ENCODE data around the gene SLC66A3. TPM values are rescaled to one million over a fixed set of nuclear protein-coding genes. Genes with fewer than 3 reads are reported as not detected.

SLC66A3 gene
- total and polyA plus RNA-seq, 2 donors (not counting 3 experiments of a cell fraction or from before 2014, with no cell fraction given), result 14.3 to 31.4 TPM

GRCh38 chr2:11132036-11132671 lies 23.1 kb upstream of the SLC66A3 start:
- H3K9me1 ChIP-seq (replicated peaks; ENCODE audit: control insufficient read depth, extremely low read depth, insufficient read depth, low read length), result no peaks in the 10 kb centered on the region
- no peak for TF ChIP-seq MYC (IDR thresholded peaks at IDR 0.05; ENCODE audit: low read depth, low read length)
- TF ChIP-seq JUN (IDR thresholded peaks at IDR 0.05; ENCODE audit: borderline replicate concordance, insufficient read depth, insufficient read length, low read depth), result no peak
- no peak for TF ChIP-seq POLR2AphosphoS5 (IDR thresholded peaks at IDR 0.05; ENCODE audit: insufficient read depth, low read depth, low read length)
- no peak for TF ChIP-seq CTCF (IDR thresholded peaks at IDR 0.05; ENCODE audit: extremely low read depth in 1 of 2, insufficient read depth in 1 of 2, low read depth in 1 of 2, low read length in 2 of 2)
- H3K4me2 ChIP-seq (ENCODE audit: insufficient read depth, low read length), result no peak overlapping the region
- FAIRE-seq (no peak), DNase-seq (ENCODE audit: low read depth, low spot score) (no peak)
- H3K27me3 ChIP-seq (ENCODE audit: control insufficient read depth in 2 of 2, insufficient read depth in 2 of 2, low read length in 2 of 2), result peaks cover 7 to 8% of the 10 kb centered on the region in 2 experiments
- H3K9ac ChIP-seq (replicated peaks; ENCODE audit: extremely low read depth, insufficient read depth, low read length), result no peak overlapping the region
- H3K9me3 ChIP-seq (replicated peaks; ENCODE audit: control insufficient read depth, insufficient read depth, low read length), result no peaks in the 10 kb centered on the region
- intact Hi-C loops (cut with micrococcal nuclease) (loop anchor here (1.0 to 10.0 kb wide), 7 partner anchors 23 to 613 kb away; partner anchors contain the start of genes LPIN1 and SLC66A3), dilution Hi-C loops (cut with MboI; ENCODE audit: extremely low pct_ligation_motif_present, low sequenced_read_pairs) (no loop called here)
- BruUV-seq (replicated peaks), result no TSS peak
- no peaks in the 10 kb centered on the region for H4K20me1 ChIP-seq (replicated peaks; ENCODE audit: control insufficient read depth, extremely low read depth, insufficient read depth, low read length)
- no peak overlapping the region for H3K27ac ChIP-seq (ENCODE audit: insufficient read depth, low read depth, low read length)
- H3K36me3 ChIP-seq (ENCODE audit: control insufficient read depth in 2 of 2, extremely low read depth in 1 of 2, insufficient read depth in 2 of 2, low read length in 2 of 2), result no peaks in the 10 kb centered on the region
- POLR2A ChIA-PET, result interaction anchor here (0.5 to 1.2 kb wide), 3 partner anchors 95 to 334 kb away, joined by 3 to 5 read pairs (median 4); partner anchors contain the start of genes E2F6 and ROCK2
- H2AFZ ChIP-seq (ENCODE audit: low read depth, low read length), result peak overlapping the region; percentile 55
- no peak overlapping the region for H3K4me3 ChIP-seq (replicated peaks in 1 of 3; ENCODE audit: insufficient read depth in 1 of 3, low read depth in 1 of 3, low read length in 3 of 3)
- CTCF ChIA-PET, result interaction anchor here (0.7 to 22.0 kb wide), 66 partner anchors 8 to 648 kb away, joined by 3 to 738 read pairs (median 6); partner anchors contain the start of genes E2F6, NTSR2, PDIA6 and ROCK2
- H3K4me1 ChIP-seq (ENCODE audit: control insufficient read depth, extremely low read depth, insufficient read depth, low read length), result peaks cover 28% of the 10 kb centered on the region
- no peaks in the 10 kb centered on the region for H3K79me2 ChIP-seq (ENCODE audit: control insufficient read depth, insufficient read depth, low read length)
